ENCODE data around the gene KLK5. TPM values are rescaled to one million over a fixed set of nuclear protein-coding genes. Genes with fewer than 3 reads are reported as not detected.
"Not testable (repeated sequence)": the region's sequence is repeated elsewhere in the genome, so short reads cannot be mapped to it uniquely, and the experiment has no call there.

KLK5 gene
- total RNA-seq, 1 experiment from 2014 or later: not detected

DNA sequence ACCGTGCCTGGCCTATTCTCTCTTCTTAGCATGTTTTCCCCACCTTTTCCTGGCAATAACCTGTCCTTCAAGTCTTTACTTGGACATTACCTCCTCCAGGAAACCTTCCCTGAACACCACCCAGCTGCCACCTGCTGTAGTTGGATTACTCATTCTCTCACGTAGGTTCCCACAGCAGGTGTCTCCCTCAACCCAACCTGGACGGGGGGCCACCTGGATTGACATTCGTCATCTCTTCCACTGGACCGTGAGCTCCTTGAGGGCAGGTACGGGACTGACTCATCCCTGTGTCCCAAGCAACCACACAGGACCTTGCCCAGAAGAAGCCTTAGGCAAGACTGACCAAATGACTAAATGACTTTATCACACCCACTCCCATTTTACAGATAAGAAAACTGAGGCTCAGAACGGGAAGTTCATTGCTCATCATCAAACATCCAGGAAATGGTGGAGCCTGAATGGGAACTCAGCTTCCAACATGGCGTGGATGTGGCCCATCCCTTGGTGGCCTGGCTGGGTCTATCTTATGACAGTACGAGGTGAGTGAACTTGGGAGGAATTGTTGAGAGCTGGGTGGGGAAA lies 20.0 kb upstream of the KLK5 start:
- no peak overlapping the region for H3K56ac ChIP-seq (ENCODE audit: insufficient read length, low read depth, low read length)
- Mint-ChIP-seq H3K27me3 (ENCODE audit: low read depth) (peaks cover 2% of the 10 kb centered on the region), H3K4me3 (no peak overlapping the region), H3K27ac (no peak overlapping the region), H3K36me3 (ENCODE audit: insufficient read depth in 1 of 3, low read depth in 3 of 3) (no peaks in the 10 kb centered on the region), H3K4me1 (peaks cover 28 to 56% of the 10 kb centered on the region in 2 experiments), H3K9me3 (no peaks in the 10 kb centered on the region)
- no peak overlapping the region for H2BK12ac ChIP-seq (ENCODE audit: insufficient read length, low read depth, low read length)
- no peak overlapping the region for H4K8ac ChIP-seq (replicated peaks; ENCODE audit: insufficient read length, low read depth, low read length)
- no peak overlapping the region for H3K4me2 ChIP-seq (ENCODE audit: insufficient read depth, insufficient read length, low read length)
- no peak overlapping the region for H2AK5ac ChIP-seq (ENCODE audit: insufficient read length, low read length)
- no peak overlapping the region for H2BK15ac ChIP-seq (ENCODE audit: low read depth, low read length)
- DNase-seq: no peak
- TF ChIP-seq, protein P1, sequence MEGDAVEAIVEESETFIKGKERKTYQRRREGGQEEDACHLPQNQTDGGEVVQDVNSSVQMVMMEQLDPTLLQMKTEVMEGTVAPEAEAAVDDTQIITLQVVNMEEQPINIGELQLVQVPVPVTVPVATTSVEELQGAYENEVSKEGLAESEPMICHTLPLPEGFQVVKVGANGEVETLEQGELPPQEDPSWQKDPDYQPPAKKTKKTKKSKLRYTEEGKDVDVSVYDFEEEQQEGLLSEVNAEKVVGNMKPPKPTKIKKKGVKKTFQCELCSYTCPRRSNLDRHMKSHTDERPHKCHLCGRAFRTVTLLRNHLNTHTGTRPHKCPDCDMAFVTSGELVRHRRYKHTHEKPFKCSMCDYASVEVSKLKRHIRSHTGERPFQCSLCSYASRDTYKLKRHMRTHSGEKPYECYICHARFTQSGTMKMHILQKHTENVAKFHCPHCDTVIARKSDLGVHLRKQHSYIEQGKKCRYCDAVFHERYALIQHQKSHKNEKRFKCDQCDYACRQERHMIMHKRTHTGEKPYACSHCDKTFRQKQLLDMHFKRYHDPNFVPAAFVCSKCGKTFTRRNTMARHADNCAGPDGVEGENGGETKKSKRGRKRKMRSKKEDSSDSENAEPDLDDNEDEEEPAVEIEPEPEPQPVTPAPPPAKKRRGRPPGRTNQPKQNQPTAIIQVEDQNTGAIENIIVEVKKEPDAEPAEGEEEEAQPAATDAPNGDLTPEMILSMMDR (conservative IDR thresholded peaks at IDR 0.05): no peak
- H3K4ac ChIP-seq (ENCODE audit: low read depth, low read length): no peak overlapping the region
- no peak overlapping the region for H2BK5ac ChIP-seq (ENCODE audit: insufficient read length, low read length)
- no CpG with 5 or more reads among the region's 9 CpGs for WGBS (ENCODE audit: extremely low coverage, insufficient read length, low lambda C conversion rate)
- no peak overlapping the region for H4K5ac ChIP-seq (ENCODE audit: insufficient read length, low read depth, low read length)
- H3K79me2 ChIP-seq (ENCODE audit: insufficient read depth, low read length): no peaks in the 10 kb centered on the region
- no peaks in the 10 kb centered on the region for H3K27me3 ChIP-seq (ENCODE audit: insufficient read depth, low read length)
- H4K91ac ChIP-seq (ENCODE audit: insufficient read length, low read depth, low read length): no peak overlapping the region
- no peaks in the 10 kb centered on the region for H4K20me1 ChIP-seq (ENCODE audit: control insufficient read depth, insufficient read depth, insufficient read length)
- no peak overlapping the region for H3K23ac ChIP-seq (ENCODE audit: insufficient read length, low read depth, low read length)
- H3K9me3 ChIP-seq (ENCODE audit: control insufficient read depth, low read depth, low read length): no peaks in the 10 kb centered on the region
- H2AFZ ChIP-seq (ENCODE audit: low read length): no peak overlapping the region
- H3K23me2 ChIP-seq (ENCODE audit: insufficient read length, low read depth, low read length, poor library complexity, severe bottlenecking): no peaks in the 10 kb centered on the region
- H3K27ac ChIP-seq (ENCODE audit: insufficient read length, low read depth, low read length): no peak overlapping the region
- H2BK120ac ChIP-seq (ENCODE audit: low read depth, low read length, poor library complexity, severe bottlenecking): no peak overlapping the region
- H3K9ac ChIP-seq (ENCODE audit: extremely low read depth, insufficient read length, low read length): no peak overlapping the region
- H2BK20ac ChIP-seq (ENCODE audit: low read depth, low read length, poor library complexity, severe bottlenecking): no peak overlapping the region
- no peak overlapping the region for H3K14ac ChIP-seq (ENCODE audit: insufficient read depth, low read length)
- peaks cover 4% of the 10 kb centered on the region; the same call in 1 of the 2 replicates for H3K4me1 ChIP-seq (ENCODE audit: insufficient read depth, low read length)
- H3K18ac ChIP-seq (ENCODE audit: insufficient read length, low read depth, low read length): no peak overlapping the region
- no peak overlapping the region for H3T11ph ChIP-seq (ENCODE audit: low read length)
- H3K79me1 ChIP-seq (ENCODE audit: insufficient read depth, low read depth, low read length, poor library complexity, severe bottlenecking): no peaks in the 10 kb centered on the region

DNA sequence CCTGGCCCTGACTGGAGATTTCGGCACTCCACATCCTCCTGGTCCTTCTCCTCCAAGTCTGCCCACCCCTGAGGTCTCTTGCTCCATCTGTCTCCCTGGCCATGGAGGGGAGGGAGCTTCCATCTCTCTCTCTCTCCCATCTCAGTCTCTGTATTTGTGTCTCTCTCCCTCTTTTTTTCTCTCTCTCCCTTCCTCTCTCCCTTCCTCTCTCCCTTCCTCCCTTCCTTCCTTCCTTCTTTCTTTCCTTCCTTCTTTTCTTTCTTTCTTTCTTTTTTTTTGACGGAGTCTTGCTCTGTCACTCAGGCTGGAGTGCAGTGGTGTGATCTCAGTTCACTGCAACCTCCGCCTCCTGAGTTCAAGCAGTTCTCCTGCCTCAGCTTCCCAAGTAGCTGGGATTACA lies 17.0 kb upstream of the KLK5 start:
- Mint-ChIP-seq H3K27ac (peak overlapping the region in 2 of 3 experiments; percentile 53 to 81; a peak in 4 of 7 replicates), H3K27me3 (ENCODE audit: low read depth) (peaks cover 10% of the 10 kb centered on the region), H3K4me1 (peaks cover 14 to 41% of the 10 kb centered on the region in 2 experiments)
- H3K9me3 Mint-ChIP-seq; DNase-seq; H3K4ac ChIP-seq (ENCODE audit: low read depth, low read length); H2BK5ac ChIP-seq (ENCODE audit: insufficient read length, low read length); H2BK15ac ChIP-seq (ENCODE audit: low read depth, low read length); H2AFZ ChIP-seq (ENCODE audit: low read length); H3K56ac ChIP-seq (ENCODE audit: insufficient read length, low read depth, low read length); H3K18ac ChIP-seq (ENCODE audit: insufficient read length, low read depth, low read length); H3K23me2 ChIP-seq (ENCODE audit: insufficient read length, low read depth, low read length, poor library complexity, severe bottlenecking); H3K9me3 ChIP-seq (ENCODE audit: control insufficient read depth, low read depth, low read length); H3K36me3 Mint-ChIP-seq (ENCODE audit: insufficient read depth in 1 of 3, low read depth in 3 of 3); H3K79me1 ChIP-seq (ENCODE audit: insufficient read depth, low read depth, low read length, poor library complexity, severe bottlenecking); H3K79me2 ChIP-seq (ENCODE audit: insufficient read depth, low read length); H4K8ac ChIP-seq (replicated peaks; ENCODE audit: insufficient read length, low read depth, low read length); H2BK20ac ChIP-seq (ENCODE audit: low read depth, low read length, poor library complexity, severe bottlenecking); H3K9ac ChIP-seq (ENCODE audit: extremely low read depth, insufficient read length, low read length); H3K27ac ChIP-seq (ENCODE audit: insufficient read length, low read depth, low read length); H2BK120ac ChIP-seq (ENCODE audit: low read depth, low read length, poor library complexity, severe bottlenecking); H3K4me1 ChIP-seq (ENCODE audit: insufficient read depth, low read length); H3K4me3 Mint-ChIP-seq; H3K23ac ChIP-seq (ENCODE audit: insufficient read length, low read depth, low read length); H3K4me2 ChIP-seq (ENCODE audit: insufficient read depth, insufficient read length, low read length); H2AK5ac ChIP-seq (ENCODE audit: insufficient read length, low read length); H4K20me1 ChIP-seq (ENCODE audit: control insufficient read depth, insufficient read depth, insufficient read length); H2BK12ac ChIP-seq (ENCODE audit: insufficient read length, low read depth, low read length); H4K5ac ChIP-seq (ENCODE audit: insufficient read length, low read depth, low read length); H3T11ph ChIP-seq (ENCODE audit: low read length); H3K27me3 ChIP-seq (ENCODE audit: insufficient read depth, low read length); H4K91ac ChIP-seq (ENCODE audit: insufficient read length, low read depth, low read length); H3K14ac ChIP-seq (ENCODE audit: insufficient read depth, low read length): not testable (repeated sequence)
- no CpG with 5 or more reads among the region's 3 CpGs for WGBS (ENCODE audit: extremely low coverage, insufficient read length, low lambda C conversion rate)

Measured in H9 (cell line).